ENCODE data around the gene FUT3.

FUT3 gene

GRCh38 chr19:5826531-5827341, 24.5 kb downstream of the FUT3 start:
- in situ Hi-C loops (cut with HindIII; ENCODE audit: low sequenced_read_pairs): no loop called here

- in situ Hi-C loops (cut with HindIII; ENCODE audit: low sequenced_read_pairs): no loop called here
These were observed 26.1 kb downstream of the FUT3 start for GRCh38 chr19:5825178-5825577.

GRCh38 chr19:5824751-5825150, 26.5 kb downstream of the FUT3 start:
- in situ Hi-C loops (cut with HindIII; ENCODE audit: low sequenced_read_pairs): no loop called here

GRCh38 chr19:5823579-5824281, 27.5 kb downstream of the FUT3 start:
- in situ Hi-C loops (cut with HindIII; ENCODE audit: low sequenced_read_pairs): no loop called here

- in situ Hi-C loops (cut with HindIII; ENCODE audit: low sequenced_read_pairs): no loop called here
These were observed 28.9 kb downstream of the FUT3 start for GRCh38 chr19:5822181-5822844.

GRCh38 chr19:5821521-5822180, 29.6 kb downstream of the FUT3 start:
- in situ Hi-C loops (cut with HindIII; ENCODE audit: low sequenced_read_pairs): no loop called here

GRCh38 chr19:5820785-5821184, 30.5 kb downstream of the FUT3 start:
- in situ Hi-C loops (cut with HindIII; ENCODE audit: low sequenced_read_pairs): no loop called here

- in situ Hi-C loops (cut with HindIII; ENCODE audit: low sequenced_read_pairs): no loop called here
These were observed 32.7 kb downstream of the FUT3 start for GRCh38 chr19:5818594-5818993.

- in situ Hi-C loops (cut with HindIII; ENCODE audit: low sequenced_read_pairs): no loop called here
These were observed 34.0 kb downstream of the FUT3 start for GRCh38 chr19:5817218-5817617.

GRCh38 chr19:5814852-5815246, 36.4 kb downstream of the FUT3 start:
- in situ Hi-C loops (cut with HindIII; ENCODE audit: low sequenced_read_pairs): no loop called here

- in situ Hi-C loops (cut with HindIII; ENCODE audit: low sequenced_read_pairs): no loop called here
These were observed 37.0 kb downstream of the FUT3 start for GRCh38 chr19:5814123-5814851.

GRCh38 chr19:5811117-5811516, 40.1 kb downstream of the FUT3 start:
- in situ Hi-C loops (cut with HindIII; ENCODE audit: low sequenced_read_pairs): no loop called here

- in situ Hi-C loops (cut with HindIII; ENCODE audit: low sequenced_read_pairs): no loop called here
These were observed 41.8 kb downstream of the FUT3 start for GRCh38 chr19:5809469-5809868.

GRCh38 chr19:5809053-5809452, 42.2 kb downstream of the FUT3 start:
- in situ Hi-C loops (cut with HindIII; ENCODE audit: low sequenced_read_pairs): no loop called here

GRCh38 chr19:5808120-5808816, 43.0 kb downstream of the FUT3 start:
- in situ Hi-C loops (cut with HindIII; ENCODE audit: low sequenced_read_pairs): no loop called here

GRCh38 chr19:5806905-5807304, 44.3 kb downstream of the FUT3 start:
- in situ Hi-C loops (cut with HindIII; ENCODE audit: low sequenced_read_pairs): no loop called here

GRCh38 chr19:5806133-5806489, 45.1 kb downstream of the FUT3 start:
- in situ Hi-C loops (cut with HindIII; ENCODE audit: low sequenced_read_pairs): no loop called here

GRCh38 chr19:5805462-5806132, 45.7 kb downstream of the FUT3 start:
- in situ Hi-C loops (cut with HindIII; ENCODE audit: low sequenced_read_pairs): no loop called here

Measured in DLD1 (cell line).